GM12878 (cell line): ENCODE data around the gene SMG5. TPM values are rescaled to one million over a fixed set of nuclear protein-coding genes. Genes with fewer than 3 reads are reported as not detected.

ENCODE experiments used
- ATAC-seq: fragments of 200-7000 bp; cut with Tn5 transposase; 3 replicates; pipeline ENCODE4 v1.9.1; 2020; ENCODE audit warnings: mild to moderate bottlenecking, moderate library complexity
- BruUV-seq: library from RNA; stranded (reverse); fragments of 400-500 nt; replicated peaks from 2 replicates; lab custom pipeline; 2021; lab: Mats Ljungman, UMichigan
- CTCF ChIA-PET: fragments of 300-600 bp; sonication (Branson Sonifier 250); formaldehyde crosslinking; extraction: SDS; loops from one replicate; lab custom pipeline; 2021; ENCODE audit warnings: inconsistent platforms; lab: Yijun Ruan, JAX
- POLR2A ChIA-PET: fragments of 350-600 bp; formaldehyde crosslinking; extraction: SDS; loops from one replicate; lab custom pipeline; 2021; ENCODE audit warnings: inconsistent platforms; lab: Charles Lee
- RAD21 ChIA-PET: fragments of 300-600 bp; sonication (Branson Sonifier 250); formaldehyde crosslinking; loops from one replicate; lab custom pipeline; 2023; ENCODE audit warnings: antibody characterized with exemption; ENCODE audit not compliant: unreplicated experiment; lab: Charles Lee
- SMC1A ChIA-PET: fragments of 300-600 bp; sonication (Branson Sonifier 250); formaldehyde crosslinking; loops from one replicate; lab custom pipeline; 2023; ENCODE audit not compliant: unreplicated experiment, uncharacterized antibody; lab: Charles Lee
- DNase-seq: peaks from one replicate; pipeline ENCODE4 v3.0.0-alpha.2; 2011; ENCODE audit warnings: low read depth, low spot score
- FAIRE-seq: peaks from 3 replicates; lab custom pipeline; 2011; peaks lifted over from hg19 to GRCh38; lab: Jason Lieb, UNC
- H2AFZ ChIP-seq: 2 replicates; pipeline ENCODE4 v1.6.0; 2011; ENCODE audit warnings: low read depth, low read length, control low read depth; ENCODE audit not compliant: control insufficient read depth
- H3K27ac ChIP-seq: 2 replicates; pipeline ENCODE4 v1.5.1; 2011; ENCODE audit warnings: control low read depth; ENCODE audit not compliant: control insufficient read depth, insufficient read depth
- H3K27me3 ChIP-seq, 2 experiments: replicated peaks in 1 of 2; 2 replicates each; pipeline versions ENCODE4 v1.6.0 to v1.6.1; 2011; ENCODE audit warnings: low read length in 1 of 2; ENCODE audit not compliant: control insufficient read depth in 2 of 2, insufficient read depth in 2 of 2
- H3K36me3 ChIP-seq, 2 experiments: 2 replicates each; pipeline ENCODE4 v1.5.1; 2011; ENCODE audit warnings: low read length in 1 of 2; ENCODE audit not compliant: control insufficient read depth in 2 of 2, insufficient read depth in 2 of 2
- H3K4me1 ChIP-seq: 2 replicates; pipeline ENCODE4 v1.6.1; 2011; ENCODE audit warnings: mild to moderate bottlenecking, low read length, moderate library complexity, mixed read lengths; ENCODE audit not compliant: control insufficient read depth, insufficient read depth
- H3K4me2 ChIP-seq: 2 replicates; pipeline ENCODE4 v1.6.0; 2011; ENCODE audit warnings: control low read depth; ENCODE audit not compliant: control insufficient read depth, insufficient read depth
- H3K4me3 ChIP-seq: fragments of 200-600 bp; sonication (generic); 2 replicates; pipeline ENCODE4 v1.5.1; 2016
- H3K79me2 ChIP-seq: 2 replicates; pipeline ENCODE4 v1.6.0; 2011; ENCODE audit warnings: low read length; ENCODE audit not compliant: control insufficient read depth, insufficient read depth
- H3K9ac ChIP-seq: 2 replicates; pipeline ENCODE4 v1.8.0; 2011; ENCODE audit warnings: low read length, control low read depth, mixed read lengths; ENCODE audit not compliant: control insufficient read depth, insufficient read depth
- H3K9me3 ChIP-seq: replicated peaks from 3 replicates; pipeline ENCODE4 v1.5.1; 2011; ENCODE audit warnings: mild to moderate bottlenecking, low read length; ENCODE audit not compliant: control insufficient read depth, insufficient read depth
- H4K20me1 ChIP-seq: 2 replicates; pipeline ENCODE4 v1.6.0; 2011; ENCODE audit not compliant: control insufficient read depth, insufficient read depth
- ATF7 ChIP-seq: fragments of 450-650 bp; IDR thresholded peaks from 2 replicates; pipeline ENCODE4 v1.6.1; 2016; ENCODE audit warnings: low read depth, mild to moderate bottlenecking
- CREB1 ChIP-seq: IDR thresholded peaks from 2 replicates; pipeline ENCODE4 v1.6.1; 2012; ENCODE audit warnings: low read depth, mild to moderate bottlenecking, inconsistent platforms
- GABPA ChIP-seq: IDR thresholded peaks from 2 replicates; pipeline ENCODE4 v1.6.1; 2014; ENCODE audit warnings: antibody characterized with exemption, low read depth, mild to moderate bottlenecking, inconsistent platforms
- NR2C1 ChIP-seq: fragments of 450-650 bp; IDR thresholded peaks from 2 replicates; pipeline ENCODE4 v1.6.1; 2017; ENCODE audit warnings: antibody characterized with exemption, mild to moderate bottlenecking, moderate library complexity
- NRF1 ChIP-seq: conservative IDR thresholded peaks from 2 replicates; pipeline ENCODE4 v1.6.1; 2011; ENCODE audit warnings: mild to moderate bottlenecking, low read depth, low read length, improper control_type of control experiment
- PAX8 ChIP-seq: fragments of 450-650 bp; IDR thresholded peaks from 2 replicates; pipeline ENCODE4 v1.6.1; 2017; ENCODE audit warnings: mild to moderate bottlenecking, moderate library complexity
- PML ChIP-seq: IDR thresholded peaks from 2 replicates; pipeline ENCODE4 v1.6.1; 2012; ENCODE audit warnings: low read length, inconsistent platforms
- RAD51 ChIP-seq: fragments of 450-650 bp; IDR thresholded peaks from 2 replicates; pipeline ENCODE4 v1.6.1; 2016; ENCODE audit warnings: moderate library complexity, mild to moderate bottlenecking, inconsistent platforms
- SPI1 ChIP-seq: IDR thresholded peaks from 2 replicates; pipeline ENCODE4 v1.6.1; 2011; ENCODE audit warnings: low read depth, mild to moderate bottlenecking, low read length, moderate library complexity, borderline replicate concordance; ENCODE audit not compliant: insufficient read depth
- SRF ChIP-seq, 2 experiments: IDR thresholded peaks; 2 replicates each; pipeline ENCODE4 v1.6.1; 2011; ENCODE audit warnings: low read depth in 2 of 2, low read length in 2 of 2, mild to moderate bottlenecking in 1 of 2, moderate library complexity in 1 of 2
- TAF1 ChIP-seq: IDR thresholded peaks from 2 replicates; pipeline ENCODE4 v1.6.1; 2011; ENCODE audit warnings: mild to moderate bottlenecking, low read depth, low read length, borderline replicate concordance
- ZNF622 ChIP-seq: fragments of 450-650 bp; IDR thresholded peaks from 2 replicates; pipeline ENCODE4 v1.6.1; 2017; ENCODE audit warnings: mild to moderate bottlenecking, inconsistent platforms
- WGBS: methylation state at CpG from one replicate; pipeline ENCODE4 v1.1.6; 2016; ENCODE audit warnings: low lambda C conversion rate; ENCODE audit not compliant: insufficient replicate concordance, insufficient coverage; ENCODE audit errors: missing lambda C conversion rate; 5-methylcytosine and 5-hydroxymethylcytosine counted together
- in situ Hi-C: fragments of 300-500 bp; cut with MboI; formaldehyde crosslinking; loops from 9 replicates; pipeline ENCODE4 v1.14.3; 2018; ENCODE audit warnings: mixed read lengths
- intact Hi-C: fragments of 100-400 bp; cut with micrococcal nuclease; formaldehyde crosslinking; loops from one replicate; pipeline ENCODE4 v1.14.2; 2022; ENCODE audit not compliant: unreplicated experiment
- polyA plus RNA-seq, 11 experiments: library from polyadenylated mRNA; depleted of rRNA in 4 of 11; unstranded in 6 of 11; stranded (reverse) in 5 of 11; fragments of >200 nt; fragmentation: Nextera tagmentation in 4 of 11; fragmentation: Illumina TruSeq in 1 of 11; extraction: Ambion mirVana in 4 of 11; extraction: Trizol in 1 of 11; gene quantifications; 1 replicate in 1 of 11; 2 replicates in 10 of 11; pipeline versions ENCODE4 v1.2.1 to v1.2.3, GENCODE V29; 2011 to 2016; ENCODE audit warnings: inconsistent platforms in 2 of 11, missing spikeins in 2 of 11, low read depth in 1 of 11
- total RNA-seq, 4 experiments: library from RNA; depleted of rRNA in 3 of 4; stranded (reverse); fragments of >200 nt in 3 of 4; fragmentation: Illumina TruSeq in 1 of 4; extraction: Trizol in 1 of 4; gene quantifications; 2 replicates each; pipeline versions ENCODE4 v1.2.1 to v1.2.3, GENCODE V29; 2013 to 2021
- TF ChIP-seq, protein P1 (sequence below): IDR thresholded peaks from 2 replicates; pipeline ENCODE4 v1.6.1; 2012; ENCODE audit warnings: low read depth, low read length, improper control_type of control experiment
- TF ChIP-seq, protein P2 (sequence below): fragments of 450-650 bp; IDR thresholded peaks from 2 replicates; pipeline ENCODE4 v1.6.1; 2017; ENCODE audit warnings: mild to moderate bottlenecking, moderate library complexity
- TF ChIP-seq, protein P3 (sequence below): fragments of 450-650 bp; formaldehyde crosslinking; IDR thresholded peaks from 2 replicates; pipeline ENCODE4 v1.5.0; 2022; ENCODE audit warnings: mild to moderate bottlenecking, missing genetic modification characterization

Gene SMG5
- total and polyA plus RNA-seq, 10 of the 15 experiments (the other 5 are each of a cell fraction or from before 2014, with no cell fraction given), result 0.76 to 61.5 (median 48.8) TPM

DNA sequence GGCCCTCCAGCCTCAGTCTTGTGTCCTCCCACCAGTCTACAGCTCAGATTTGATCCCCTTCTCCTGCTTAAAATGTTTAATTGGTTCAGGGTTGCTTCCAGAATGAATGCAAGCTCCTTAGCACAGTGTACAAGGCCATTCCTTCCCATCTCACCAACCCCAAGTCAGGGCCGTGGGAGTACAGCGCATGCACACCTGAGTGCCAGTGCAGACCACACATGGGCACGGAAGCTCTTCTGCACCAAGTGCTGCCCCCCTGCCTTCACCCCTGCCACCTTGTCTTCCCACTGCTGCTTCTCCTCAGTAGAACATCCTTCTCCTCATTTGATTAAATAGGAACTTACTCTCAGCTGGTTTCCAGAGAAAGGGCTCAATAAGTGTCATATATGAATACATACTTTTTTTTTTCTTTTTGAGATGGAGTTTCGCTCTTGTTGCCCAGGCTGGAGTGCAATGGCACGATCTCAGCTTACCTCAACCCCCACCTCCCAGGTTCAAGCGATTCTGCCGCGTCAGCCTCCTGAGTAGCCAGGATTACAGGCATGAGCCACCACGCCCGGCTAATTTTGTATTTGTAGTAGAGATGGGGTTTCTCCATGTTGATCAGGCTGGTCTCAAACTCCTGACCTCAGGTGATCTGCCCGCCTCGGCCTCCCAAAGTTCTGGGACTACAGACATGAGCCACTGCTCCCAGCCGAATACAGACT lies 60.5 kb downstream of the SMG5 start:
- ATAC-seq, result no peak
- POLR2A ChIA-PET, result interaction anchor here (0.9 to 2.1 kb wide), 3 partner anchors 9 to 122 kb away, joined by 3 to 6 read pairs (median 4); partner anchors contain the start of gene PMF1
- Histone ChIP-seq H3K9ac (no peak overlapping the region), H3K27ac (no peak overlapping the region), H3K36me3 (peaks cover 2 to 6% of the 10 kb centered on the region in 2 experiments; a peak in 3 of 4 replicates), H3K4me2 (no peak overlapping the region), H3K4me3 (no peak overlapping the region), H3K9me3 (no peaks in the 10 kb centered on the region), H3K27me3 (no peaks in the 10 kb centered on the region), H4K20me1 (no peaks in the 10 kb centered on the region), H3K79me2 (peaks cover 13% of the 10 kb centered on the region), H2AFZ (no peak overlapping the region), H3K4me1 (peaks cover 31% of the 10 kb centered on the region)
- BruUV-seq, result no TSS peak
- in situ Hi-C loops (loop anchor here (5.0 kb wide), 2 partner anchors 75 to 130 kb away; no protein-coding TSS in a partner anchor), intact Hi-C loops (no loop called here)
- RAD21 ChIA-PET, result interaction anchor here (0.9 to 10.0 kb wide), 3 partner anchors 25 to 224 kb away, joined by 3 to 361 read pairs (median 3); partner anchors contain the start of gene SEMA4A
- CTCF ChIA-PET, result interaction anchor here (4.8 to 14.2 kb wide), 2 partner anchors 9 to 74 kb away, joined by 45 to 502 read pairs; partner anchors contain the start of genes PMF1 and SEMA4A
- SMC1A ChIA-PET, result interaction anchor here (0.7 to 14.3 kb wide), 3 partner anchors 71 to 129 kb away, joined by 3 to 411 read pairs (median 3); partner anchors contain the start of gene SEMA4A
- no peak for DNase-seq
- TF ChIP-seq, protein P1, sequence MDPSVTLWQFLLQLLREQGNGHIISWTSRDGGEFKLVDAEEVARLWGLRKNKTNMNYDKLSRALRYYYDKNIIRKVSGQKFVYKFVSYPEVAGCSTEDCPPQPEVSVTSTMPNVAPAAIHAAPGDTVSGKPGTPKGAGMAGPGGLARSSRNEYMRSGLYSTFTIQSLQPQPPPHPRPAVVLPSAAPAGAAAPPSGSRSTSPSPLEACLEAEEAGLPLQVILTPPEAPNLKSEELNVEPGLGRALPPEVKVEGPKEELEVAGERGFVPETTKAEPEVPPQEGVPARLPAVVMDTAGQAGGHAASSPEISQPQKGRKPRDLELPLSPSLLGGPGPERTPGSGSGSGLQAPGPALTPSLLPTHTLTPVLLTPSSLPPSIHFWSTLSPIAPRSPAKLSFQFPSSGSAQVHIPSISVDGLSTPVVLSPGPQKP, result no peak
- no peak for TF ChIP-seq SPI1
- TF ChIP-seq RAD51, result no peak
- no peak for TF ChIP-seq NRF1
- no peak for TF ChIP-seq PML
- no peak for TF ChIP-seq NR2C1
- no peak for TF ChIP-seq GABPA
- no peak for TF ChIP-seq ZNF622
- no peak for TF ChIP-seq CREB1
- no peak for TF ChIP-seq TAF1
- TF ChIP-seq, protein P2, sequence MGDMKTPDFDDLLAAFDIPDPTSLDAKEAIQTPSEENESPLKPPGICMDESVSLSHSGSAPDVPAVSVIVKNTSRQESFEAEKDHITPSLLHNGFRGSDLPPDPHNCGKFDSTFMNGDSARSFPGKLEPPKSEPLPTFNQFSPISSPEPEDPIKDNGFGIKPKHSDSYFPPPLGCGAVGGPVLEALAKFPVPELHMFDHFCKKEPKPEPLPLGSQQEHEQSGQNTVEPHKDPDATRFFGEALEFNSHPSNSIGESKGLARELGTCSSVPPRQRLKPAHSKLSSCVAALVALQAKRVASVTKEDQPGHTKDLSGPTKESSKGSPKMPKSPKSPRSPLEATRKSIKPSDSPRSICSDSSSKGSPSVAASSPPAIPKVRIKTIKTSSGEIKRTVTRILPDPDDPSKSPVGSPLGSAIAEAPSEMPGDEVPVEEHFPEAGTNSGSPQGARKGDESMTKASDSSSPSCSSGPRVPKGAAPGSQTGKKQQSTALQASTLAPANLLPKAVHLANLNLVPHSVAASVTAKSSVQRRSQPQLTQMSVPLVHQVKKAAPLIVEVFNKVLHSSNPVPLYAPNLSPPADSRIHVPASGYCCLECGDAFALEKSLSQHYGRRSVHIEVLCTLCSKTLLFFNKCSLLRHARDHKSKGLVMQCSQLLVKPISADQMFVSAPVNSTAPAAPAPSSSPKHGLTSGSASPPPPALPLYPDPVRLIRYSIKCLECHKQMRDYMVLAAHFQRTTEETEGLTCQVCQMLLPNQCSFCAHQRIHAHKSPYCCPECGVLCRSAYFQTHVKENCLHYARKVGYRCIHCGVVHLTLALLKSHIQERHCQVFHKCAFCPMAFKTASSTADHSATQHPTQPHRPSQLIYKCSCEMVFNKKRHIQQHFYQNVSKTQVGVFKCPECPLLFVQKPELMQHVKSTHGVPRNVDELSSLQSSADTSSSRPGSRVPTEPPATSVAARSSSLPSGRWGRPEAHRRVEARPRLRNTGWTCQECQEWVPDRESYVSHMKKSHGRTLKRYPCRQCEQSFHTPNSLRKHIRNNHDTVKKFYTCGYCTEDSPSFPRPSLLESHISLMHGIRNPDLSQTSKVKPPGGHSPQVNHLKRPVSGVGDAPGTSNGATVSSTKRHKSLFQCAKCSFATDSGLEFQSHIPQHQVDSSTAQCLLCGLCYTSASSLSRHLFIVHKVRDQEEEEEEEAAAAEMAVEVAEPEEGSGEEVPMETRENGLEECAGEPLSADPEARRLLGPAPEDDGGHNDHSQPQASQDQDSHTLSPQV, result no peak
- no peak for TF ChIP-seq PAX8
- TF ChIP-seq ATF7, result no peak
- TF ChIP-seq SRF (IDR thresholded peaks at IDR 0.05; ENCODE audit: low read depth in 2 of 2, low read length in 2 of 2), result no peak
- TF ChIP-seq, protein P3, sequence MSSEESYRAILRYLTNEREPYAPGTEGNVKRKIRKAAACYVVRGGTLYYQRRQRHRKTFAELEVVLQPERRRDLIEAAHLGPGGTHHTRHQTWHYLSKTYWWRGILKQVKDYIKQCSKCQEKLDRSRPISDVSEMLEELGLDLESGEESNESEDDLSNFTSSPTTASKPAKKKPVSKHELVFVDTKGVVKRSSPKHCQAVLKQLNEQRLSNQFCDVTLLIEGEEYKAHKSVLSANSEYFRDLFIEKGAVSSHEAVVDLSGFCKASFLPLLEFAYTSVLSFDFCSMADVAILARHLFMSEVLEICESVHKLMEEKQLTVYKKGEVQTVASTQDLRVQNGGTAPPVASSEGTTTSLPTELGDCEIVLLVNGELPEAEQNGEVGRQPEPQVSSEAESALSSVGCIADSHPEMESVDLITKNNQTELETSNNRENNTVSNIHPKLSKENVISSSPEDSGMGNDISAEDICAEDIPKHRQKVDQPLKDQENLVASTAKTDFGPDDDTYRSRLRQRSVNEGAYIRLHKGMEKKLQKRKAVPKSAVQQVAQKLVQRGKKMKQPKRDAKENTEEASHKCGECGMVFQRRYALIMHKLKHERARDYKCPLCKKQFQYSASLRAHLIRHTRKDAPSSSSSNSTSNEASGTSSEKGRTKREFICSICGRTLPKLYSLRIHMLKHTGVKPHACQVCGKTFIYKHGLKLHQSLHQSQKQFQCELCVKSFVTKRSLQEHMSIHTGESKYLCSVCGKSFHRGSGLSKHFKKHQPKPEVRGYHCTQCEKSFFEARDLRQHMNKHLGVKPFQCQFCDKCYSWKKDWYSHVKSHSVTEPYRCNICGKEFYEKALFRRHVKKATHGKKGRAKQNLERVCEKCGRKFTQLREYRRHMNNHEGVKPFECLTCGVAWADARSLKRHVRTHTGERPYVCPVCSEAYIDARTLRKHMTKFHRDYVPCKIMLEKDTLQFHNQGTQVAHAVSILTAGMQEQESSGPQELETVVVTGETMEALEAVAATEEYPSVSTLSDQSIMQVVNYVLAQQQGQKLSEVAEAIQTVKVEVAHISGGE (CRISPR knock-in tag), result no peak
- no peak for FAIRE-seq
- WGBS, result 96% methylated on average over 13 of the region's 13 CpGs
